ENCODE measurements around the gene ARID5B. TPM values are rescaled to one million over a fixed set of nuclear protein-coding genes. Genes with fewer than 3 reads are reported as not detected.
A peak's percentile ranks its signal among the peaks of the same experiment; 100 is the strongest.

The ARID5B gene
- total and polyA plus RNA-seq, 2 donors (not counting 3 experiments of a cell fraction or from before 2014, with no cell fraction given) = 5.6 to 8.9 TPM

DNA sequence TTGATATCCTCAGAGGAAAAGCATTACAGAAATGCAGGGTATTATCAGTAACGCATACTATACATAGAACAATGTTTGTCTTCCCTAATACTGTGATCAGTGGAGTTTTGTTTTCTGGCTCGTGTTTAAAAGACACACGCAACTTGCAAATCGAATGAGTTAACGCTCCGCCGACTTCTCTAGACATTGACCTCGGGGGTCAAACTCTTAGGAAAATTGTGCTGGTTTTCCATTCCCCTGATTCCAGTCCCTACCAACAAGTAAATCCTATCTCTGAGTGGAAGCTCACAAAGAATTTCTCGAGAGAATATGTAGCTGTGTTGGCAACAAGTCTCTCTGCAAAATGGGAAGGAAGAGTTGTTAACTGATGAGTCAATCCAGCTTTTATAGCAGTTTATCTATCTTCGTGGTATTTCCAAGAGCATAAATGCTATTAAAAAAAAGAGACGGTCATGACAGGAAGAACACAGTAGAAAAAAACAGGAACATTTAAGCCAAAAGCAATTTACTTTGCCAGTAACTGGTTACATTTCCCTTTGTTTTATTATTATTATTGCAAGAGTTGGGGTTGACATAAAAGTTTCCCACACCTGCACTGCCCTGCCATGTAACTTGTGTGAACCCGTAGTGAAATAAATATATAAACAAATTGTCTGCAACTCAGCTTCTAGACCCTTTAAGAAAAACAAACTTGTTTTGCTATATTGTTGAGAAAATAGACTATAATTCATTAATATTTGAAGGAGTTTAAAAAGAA lies 144.4 kb downstream of the ARID5B start:
- Histone ChIP-seq H4K20me1 (replicated peaks; ENCODE audit: control insufficient read depth, extremely low read depth, insufficient read depth, low read length) (no peaks in the 10 kb centered on the region), H3K27ac (ENCODE audit: insufficient read depth, low read depth, low read length) (peak overlapping the region; percentile 34), H3K9ac (replicated peaks; ENCODE audit: extremely low read depth, insufficient read depth, low read length) (peak overlapping the region; percentile 46), H2AFZ (ENCODE audit: low read depth, low read length) (peak overlapping the region; percentile 65), H3K4me1 (ENCODE audit: control insufficient read depth, extremely low read depth, insufficient read depth, low read length) (peaks cover 50% of the 10 kb centered on the region), H3K79me2 (ENCODE audit: control insufficient read depth, insufficient read depth, low read length) (no peaks in the 10 kb centered on the region), H3K36me3 (ENCODE audit: control insufficient read depth in 2 of 2, extremely low read depth in 1 of 2, insufficient read depth in 2 of 2, low read length in 2 of 2) (no peaks in the 10 kb centered on the region), H3K4me2 (ENCODE audit: insufficient read depth, low read length) (peak overlapping the region; percentile 82), H3K27me3 (ENCODE audit: control insufficient read depth in 2 of 2, insufficient read depth in 2 of 2, low read length in 2 of 2) (no peaks in the 10 kb centered on the region), H3K9me1 (replicated peaks; ENCODE audit: control insufficient read depth, extremely low read depth, insufficient read depth, low read length) (no peaks in the 10 kb centered on the region), H3K9me3 (replicated peaks; ENCODE audit: control insufficient read depth, insufficient read depth, low read length) (no peaks in the 10 kb centered on the region), H3K4me3 (replicated peaks in 1 of 3; ENCODE audit: insufficient read depth in 1 of 3, low read depth in 1 of 3, low read length in 3 of 3) (peak overlapping the region in 1 of 3 experiments; percentile 33)
- POLR2A ChIA-PET = no interaction called here
- CTCF ChIA-PET = interaction anchor here (0.6 to 14.6 kb wide), 12 partner anchors 7 to 201 kb away, joined by 3 to 468 read pairs (median 4); no protein-coding TSS in a partner anchor
- intact Hi-C loops (cut with micrococcal nuclease) (loop anchor here (5.0 kb wide), 3 partner anchors 126 to 336 kb away; no protein-coding TSS in a partner anchor), dilution Hi-C loops (cut with MboI; ENCODE audit: extremely low pct_ligation_motif_present, low sequenced_read_pairs) (no loop called here)
- no peak for FAIRE-seq
- no TSS peak for BruUV-seq (replicated peaks)
- TF ChIP-seq GATA2 (IDR thresholded peaks at IDR 0.05; ENCODE audit: insufficient read depth, insufficient read length, low read depth, low read length) = peak; percentile 32
- TF ChIP-seq FOS (IDR thresholded peaks at IDR 0.05; ENCODE audit: borderline replicate concordance, insufficient read depth, low read length) = peak; percentile 59
- TF ChIP-seq CTCF (IDR thresholded peaks at IDR 0.05; ENCODE audit: extremely low read depth in 1 of 2, insufficient read depth in 1 of 2, low read depth in 1 of 2, low read length in 2 of 2) = no peak
- peak; percentile 87 for DNase-seq (ENCODE audit: low read depth, low spot score)

All from endothelial cell of umbilical vein (primary cell).